GM12865 (cell line): Measurements from ENCODE around the gene CUX1.

ENCODE experiments used
- DNase-seq: peaks from one replicate; pipeline ENCODE4 v3.0.0; 2010; ENCODE audit warnings: low read depth
- H3K4me3 ChIP-seq: 2 replicates; pipeline ENCODE4 v1.5.1; 2011; ENCODE audit warnings: mild to moderate bottlenecking, low read depth, low read length, control low read depth
- CTCF ChIP-seq: IDR thresholded peaks from 2 replicates; pipeline ENCODE4 v1.5.1; 2011; ENCODE audit warnings: low read length, control low read depth, low read depth, inconsistent platforms; ENCODE audit not compliant: insufficient read depth; ENCODE audit errors: missing control alignments

The CUX1 gene

GRCh38 chr7:101910991-101911799, 93.8 kb downstream of the CUX1 start:
- no peak for DNase-seq
- TF ChIP-seq CTCF = no peak
- H3K4me3 ChIP-seq = no peak overlapping the region

- DNase-seq = no peak
Observed at GRCh38 chr7:101911800-101912715, 94.6 kb downstream of the CUX1 start.

GRCh38 chr7:101912716-101913110, 95.3 kb downstream of the CUX1 start:
- H3K4me3 ChIP-seq = no peak overlapping the region
- DNase-seq = no peak
- no peak for TF ChIP-seq CTCF

More at GRCh38 chr7:101911800-101912715, 94.6 kb downstream of the CUX1 start:
- no peak for TF ChIP-seq CTCF
- no peak overlapping the region for H3K4me3 ChIP-seq

- TF ChIP-seq CTCF = no peak
- H3K4me3 ChIP-seq = no peak overlapping the region
- no peak for DNase-seq
Observed at GRCh38 chr7:101913247-101913721, 95.9 kb downstream of the CUX1 start.

GRCh38 chr7:101913851-101914250, 96.4 kb downstream of the CUX1 start:
- TF ChIP-seq CTCF = no peak
- DNase-seq = no peak
- H3K4me3 ChIP-seq = no peak overlapping the region

- H3K4me3 ChIP-seq = no peak overlapping the region
- no peak for DNase-seq
- no peak for TF ChIP-seq CTCF
Observed at GRCh38 chr7:101915000-101915399, 97.6 kb downstream of the CUX1 start.
